Measurements from ENCODE around the gene EGF. TPM values are rescaled to one million over a fixed set of nuclear protein-coding genes. Genes with fewer than 3 reads are reported as not detected.
"Not testable (repeated sequence)": the region's sequence is repeated elsewhere in the genome, so short reads cannot be mapped to it uniquely, and the experiment has no call there.

Gene EGF
- total RNA-seq, 1 experiment from 2014 or later: not detected

DNA sequence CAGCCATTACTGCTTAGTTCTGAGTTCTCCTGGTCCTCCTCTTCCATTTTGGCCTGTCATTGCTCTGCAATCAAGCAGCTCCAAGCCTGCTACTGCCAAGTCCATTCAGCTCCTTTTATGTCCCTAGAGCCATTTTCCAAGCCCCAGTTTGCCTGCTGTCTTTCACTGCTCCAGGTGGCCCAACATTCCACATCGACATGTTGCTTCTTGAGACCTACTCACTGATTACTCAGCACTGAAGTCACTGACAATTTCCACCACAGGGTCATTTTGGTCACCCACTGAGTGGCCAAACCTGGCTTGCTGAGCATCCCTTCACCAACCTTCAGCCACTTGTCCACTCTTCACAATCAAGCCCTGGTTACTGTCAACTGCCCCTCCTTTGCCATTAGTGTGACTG, 37.6 kb upstream of the EGF start:
- Histone ChIP-seq H3K4me3 (ENCODE audit: low read depth in 2 of 2, low read length in 2 of 2) (no peak overlapping the region), H3K27ac (ENCODE audit: low read length) (no peak overlapping the region), H3K4me1 (ENCODE audit: control insufficient read depth, insufficient read depth, low read length) (no peaks in the 10 kb centered on the region), H3K27me3 (ENCODE audit: control insufficient read depth, insufficient read depth, low read length) (no peaks in the 10 kb centered on the region), H3K36me3 (ENCODE audit: control insufficient read depth, insufficient read depth, low read length) (no peaks in the 10 kb centered on the region), H3K9me3 (ENCODE audit: control insufficient read depth, insufficient read depth, low read depth, low read length) (no peaks in the 10 kb centered on the region)
- TF ChIP-seq, protein P1, sequence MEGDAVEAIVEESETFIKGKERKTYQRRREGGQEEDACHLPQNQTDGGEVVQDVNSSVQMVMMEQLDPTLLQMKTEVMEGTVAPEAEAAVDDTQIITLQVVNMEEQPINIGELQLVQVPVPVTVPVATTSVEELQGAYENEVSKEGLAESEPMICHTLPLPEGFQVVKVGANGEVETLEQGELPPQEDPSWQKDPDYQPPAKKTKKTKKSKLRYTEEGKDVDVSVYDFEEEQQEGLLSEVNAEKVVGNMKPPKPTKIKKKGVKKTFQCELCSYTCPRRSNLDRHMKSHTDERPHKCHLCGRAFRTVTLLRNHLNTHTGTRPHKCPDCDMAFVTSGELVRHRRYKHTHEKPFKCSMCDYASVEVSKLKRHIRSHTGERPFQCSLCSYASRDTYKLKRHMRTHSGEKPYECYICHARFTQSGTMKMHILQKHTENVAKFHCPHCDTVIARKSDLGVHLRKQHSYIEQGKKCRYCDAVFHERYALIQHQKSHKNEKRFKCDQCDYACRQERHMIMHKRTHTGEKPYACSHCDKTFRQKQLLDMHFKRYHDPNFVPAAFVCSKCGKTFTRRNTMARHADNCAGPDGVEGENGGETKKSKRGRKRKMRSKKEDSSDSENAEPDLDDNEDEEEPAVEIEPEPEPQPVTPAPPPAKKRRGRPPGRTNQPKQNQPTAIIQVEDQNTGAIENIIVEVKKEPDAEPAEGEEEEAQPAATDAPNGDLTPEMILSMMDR (IDR thresholded peaks at IDR 0.05): no peak
- TF ChIP-seq POLR2AphosphoS5 (IDR thresholded peaks at IDR 0.05; ENCODE audit: low read depth, low read length) (no peak), SIN3A (IDR thresholded peaks at IDR 0.05; ENCODE audit: borderline replicate concordance, insufficient read depth, low read depth, low read length) (no peak), TCF7L2 (IDR thresholded peaks at IDR 0.05; ENCODE audit: low read depth, low read length) (no peak)
- TF ChIP-seq, protein P2, sequence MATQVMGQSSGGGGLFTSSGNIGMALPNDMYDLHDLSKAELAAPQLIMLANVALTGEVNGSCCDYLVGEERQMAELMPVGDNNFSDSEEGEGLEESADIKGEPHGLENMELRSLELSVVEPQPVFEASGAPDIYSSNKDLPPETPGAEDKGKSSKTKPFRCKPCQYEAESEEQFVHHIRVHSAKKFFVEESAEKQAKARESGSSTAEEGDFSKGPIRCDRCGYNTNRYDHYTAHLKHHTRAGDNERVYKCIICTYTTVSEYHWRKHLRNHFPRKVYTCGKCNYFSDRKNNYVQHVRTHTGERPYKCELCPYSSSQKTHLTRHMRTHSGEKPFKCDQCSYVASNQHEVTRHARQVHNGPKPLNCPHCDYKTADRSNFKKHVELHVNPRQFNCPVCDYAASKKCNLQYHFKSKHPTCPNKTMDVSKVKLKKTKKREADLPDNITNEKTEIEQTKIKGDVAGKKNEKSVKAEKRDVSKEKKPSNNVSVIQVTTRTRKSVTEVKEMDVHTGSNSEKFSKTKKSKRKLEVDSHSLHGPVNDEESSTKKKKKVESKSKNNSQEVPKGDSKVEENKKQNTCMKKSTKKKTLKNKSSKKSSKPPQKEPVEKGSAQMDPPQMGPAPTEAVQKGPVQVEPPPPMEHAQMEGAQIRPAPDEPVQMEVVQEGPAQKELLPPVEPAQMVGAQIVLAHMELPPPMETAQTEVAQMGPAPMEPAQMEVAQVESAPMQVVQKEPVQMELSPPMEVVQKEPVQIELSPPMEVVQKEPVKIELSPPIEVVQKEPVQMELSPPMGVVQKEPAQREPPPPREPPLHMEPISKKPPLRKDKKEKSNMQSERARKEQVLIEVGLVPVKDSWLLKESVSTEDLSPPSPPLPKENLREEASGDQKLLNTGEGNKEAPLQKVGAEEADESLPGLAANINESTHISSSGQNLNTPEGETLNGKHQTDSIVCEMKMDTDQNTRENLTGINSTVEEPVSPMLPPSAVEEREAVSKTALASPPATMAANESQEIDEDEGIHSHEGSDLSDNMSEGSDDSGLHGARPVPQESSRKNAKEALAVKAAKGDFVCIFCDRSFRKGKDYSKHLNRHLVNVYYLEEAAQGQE (IDR thresholded peaks at IDR 0.05; ENCODE audit: insufficient read depth in 1 of 2, low read depth in 2 of 2, low read length in 1 of 2): no peak
- ChIA-PET POLR2A (no interaction called here), CTCF (no interaction called here)
- BruUV-seq (replicated peaks): no TSS peak
- intact Hi-C loops (cut with micrococcal nuclease; ENCODE audit: unreplicated experiment) (no loop called here), in situ Hi-C loops (cut with HindIII; ENCODE audit: low pct_unique_long_range_greater_than_20kb, low sequenced_read_pairs) (no loop called here)
- no peak for DNase-seq (ENCODE audit: low read depth, low spot score)
- no peak for ATAC-seq

DNA sequence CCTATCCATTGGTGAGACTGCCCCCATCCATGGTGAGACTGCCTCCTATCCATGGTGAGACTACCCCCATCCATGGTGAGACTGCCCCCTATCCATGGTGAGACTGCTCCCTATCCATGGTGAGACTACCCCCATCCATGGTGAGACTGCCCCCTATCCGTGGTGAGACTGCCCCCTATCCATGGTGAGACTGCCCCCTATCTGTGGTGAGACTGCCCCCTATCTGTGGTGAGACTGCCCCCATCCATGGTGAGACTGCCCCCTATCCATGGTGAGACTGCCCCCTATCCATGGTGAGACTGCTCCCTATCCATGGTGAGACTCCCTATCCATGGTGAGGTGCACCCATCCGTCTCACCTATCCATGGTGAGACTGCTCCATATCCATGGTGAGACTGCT, 37.1 kb upstream of the EGF start:
- ATAC-seq; BruUV-seq (replicated peaks); H3K4me1 ChIP-seq (ENCODE audit: control insufficient read depth, insufficient read depth, low read length); CTCF ChIA-PET; H3K9me3 ChIP-seq (ENCODE audit: control insufficient read depth, insufficient read depth, low read depth, low read length); POLR2A ChIA-PET; H3K27ac ChIP-seq (ENCODE audit: low read length); H3K4me3 ChIP-seq (ENCODE audit: low read depth in 2 of 2, low read length in 2 of 2); DNase-seq (ENCODE audit: low read depth, low spot score); H3K36me3 ChIP-seq (ENCODE audit: control insufficient read depth, insufficient read depth, low read length); H3K27me3 ChIP-seq (ENCODE audit: control insufficient read depth, insufficient read depth, low read length); intact Hi-C loops (cut with micrococcal nuclease; ENCODE audit: unreplicated experiment); in situ Hi-C loops (cut with HindIII; ENCODE audit: low pct_unique_long_range_greater_than_20kb, low sequenced_read_pairs): not testable (repeated sequence)

DNA sequence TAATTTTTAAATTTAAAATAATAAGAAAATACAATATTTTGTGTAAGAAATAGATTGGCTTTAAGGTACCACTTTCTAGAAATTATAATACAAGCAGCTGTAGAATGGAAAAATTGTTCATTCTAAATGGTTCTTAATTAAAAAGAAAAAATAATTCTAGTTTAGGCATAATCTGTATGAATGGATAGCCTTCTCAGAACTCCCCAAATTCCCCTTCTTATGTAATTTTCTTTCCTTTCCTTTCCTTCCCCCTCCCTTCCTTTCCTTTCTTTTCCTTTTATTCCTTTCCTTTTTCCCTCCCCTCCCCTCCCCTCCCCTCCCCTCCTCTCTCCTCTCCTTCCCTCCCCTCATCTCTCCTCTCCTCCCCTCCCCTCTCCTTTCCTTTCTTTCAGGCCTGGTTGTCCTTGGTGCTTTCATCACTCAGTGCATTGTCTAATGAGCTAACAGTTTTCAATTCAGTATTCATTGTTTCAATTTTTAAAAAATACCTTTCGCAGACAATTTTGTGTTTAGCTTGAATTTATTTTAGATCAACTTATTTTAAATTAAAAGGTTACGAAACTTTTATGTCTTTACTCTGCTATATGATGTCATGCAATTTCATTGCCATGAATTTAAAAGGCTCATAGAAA, 35.9 kb upstream of the EGF start:
- CTCF ChIA-PET: no interaction called here
- intact Hi-C loops (cut with micrococcal nuclease; ENCODE audit: unreplicated experiment): no loop called here
- no peak for DNase-seq (ENCODE audit: low read depth, low spot score)

More for the DNA sequence above, 35.9 kb upstream of the EGF start:
- TF ChIP-seq, protein P1 (IDR thresholded peaks at IDR 0.05): no peak
- TF ChIP-seq SIN3A (IDR thresholded peaks at IDR 0.05; ENCODE audit: borderline replicate concordance, insufficient read depth, low read depth, low read length): no peak
- no TSS peak for BruUV-seq (replicated peaks)
- H3K27me3 ChIP-seq (ENCODE audit: control insufficient read depth, insufficient read depth, low read length): no peaks in the 10 kb centered on the region
- ATAC-seq: no peak
- POLR2A ChIA-PET: no interaction called here
- no peak overlapping the region for H3K4me3 ChIP-seq (ENCODE audit: low read depth in 2 of 2, low read length in 2 of 2)
- no peaks in the 10 kb centered on the region for H3K9me3 ChIP-seq (ENCODE audit: control insufficient read depth, insufficient read depth, low read depth, low read length)
- no peaks in the 10 kb centered on the region for H3K4me1 ChIP-seq (ENCODE audit: control insufficient read depth, insufficient read depth, low read length)
- H3K36me3 ChIP-seq (ENCODE audit: control insufficient read depth, insufficient read depth, low read length): no peaks in the 10 kb centered on the region
- H3K27ac ChIP-seq (ENCODE audit: low read length): no peak overlapping the region
- in situ Hi-C loops (cut with HindIII; ENCODE audit: low pct_unique_long_range_greater_than_20kb, low sequenced_read_pairs): no loop called here
